Right lung (tissue), 10 donors: ENCODE results near the gene TRIM75. TPM values are rescaled to one million over a fixed set of nuclear protein-coding genes. Genes with fewer than 3 reads are reported as not detected.
A peak's percentile ranks its signal among the peaks of the same experiment; 100 is the strongest.
"Not testable (repeated sequence)": the region's sequence is repeated elsewhere in the genome, so short reads cannot be mapped to it uniquely, and the experiment has no call there.

Source experiments
- DNase-seq, 2 donors: peaks; one replicate each; pipeline ENCODE4 v3.0.0-alpha.2; 2013
- long read RNA-seq, 8 donors: transcript quantifications; one replicate each; lab custom pipeline, GENCODE V29; 2026
- polyA plus RNA-seq, 5 donors: library from polyadenylated mRNA; unstranded; fragments of 120-200 nt; gene quantifications; one replicate each; pipeline versions ENCODE4 v1.2.1 to v1.2.3, GENCODE V29; 2013; ENCODE audit warnings: inconsistent platforms in 1 of 5, low replicate concordance in 1 of 5; ENCODE audit not compliant: insufficient read length in 5 of 5, insufficient read depth in 1 of 5

The TRIM75 gene
- polyA plus RNA-seq, result under 1 TPM in 2 of 5 donors, not detected in 3; 0.09 to 0.10 TPM
- long read RNA-seq, donor 1, result 0 reads
- long read RNA-seq, donor 2, result 0 reads
- long read RNA-seq, donor 3, result 0 reads
- long read RNA-seq, donor 4, result 0 reads
- long read RNA-seq, donor 5, result 0 reads
- long read RNA-seq, donor 6, result 0 reads
- long read RNA-seq, donor 7, result 0 reads
- long read RNA-seq, donor 8, result 0 reads

DNA sequence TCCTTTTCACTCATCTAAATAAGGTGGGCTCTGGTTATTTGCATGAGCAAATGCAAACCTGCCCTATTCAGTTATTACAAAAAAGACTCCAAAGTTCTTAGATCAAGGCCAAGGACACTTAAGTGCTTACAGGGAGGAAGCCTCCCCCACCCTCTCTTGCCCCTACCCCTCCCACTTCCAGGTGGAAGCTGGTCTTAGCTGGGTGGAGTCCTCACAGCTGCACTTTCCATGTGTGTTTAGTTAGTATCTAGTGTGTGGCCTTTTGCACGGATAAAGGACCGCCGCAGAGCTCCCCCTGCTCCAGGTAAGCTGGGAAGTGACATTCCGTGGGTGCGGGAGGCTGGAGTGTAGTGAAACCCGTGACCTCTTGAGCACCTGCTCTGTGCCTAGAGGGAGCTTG lies at the start of gene TRIM75:
TSS of gene TRIM75 (plus strand) at position 222 of the 400 bp plus-strand sequence. CDS start 5,282 bp downstream, outside the sequence.
- no peak for DNase-seq

DNA sequence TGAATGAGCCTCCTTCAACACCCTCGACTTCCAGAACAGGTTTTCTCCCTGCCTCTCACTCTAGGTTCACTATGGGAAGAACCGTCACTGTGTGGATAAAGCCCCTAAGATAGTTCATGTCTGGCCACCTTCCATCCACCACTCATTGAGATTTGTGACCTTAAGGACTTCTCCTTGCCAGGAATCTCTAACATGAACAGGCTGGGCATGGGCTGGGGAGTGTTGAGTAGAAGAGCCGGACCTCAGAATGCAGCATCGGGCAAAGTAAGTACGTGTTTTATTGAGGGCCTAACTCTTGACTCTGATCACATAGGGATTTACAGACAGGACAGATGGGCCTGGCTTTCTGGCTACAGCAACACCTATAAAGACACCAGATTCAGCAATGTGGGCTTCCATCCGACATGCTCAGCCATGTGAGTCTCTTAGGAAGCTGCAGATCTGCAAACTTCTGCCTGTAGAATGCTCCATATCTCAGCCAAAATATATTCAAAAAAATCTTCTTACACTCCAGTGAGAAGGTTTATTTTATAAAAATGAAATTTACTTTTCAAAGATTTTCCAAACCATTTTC lies 48.2 kb upstream of the TRIM75 start:
- DNase-seq, result no peak

- DNase-seq, result no peak
These were observed 47.2 kb upstream of the TRIM75 start for GRCh38 chr4:165006456-165006855.

DNA sequence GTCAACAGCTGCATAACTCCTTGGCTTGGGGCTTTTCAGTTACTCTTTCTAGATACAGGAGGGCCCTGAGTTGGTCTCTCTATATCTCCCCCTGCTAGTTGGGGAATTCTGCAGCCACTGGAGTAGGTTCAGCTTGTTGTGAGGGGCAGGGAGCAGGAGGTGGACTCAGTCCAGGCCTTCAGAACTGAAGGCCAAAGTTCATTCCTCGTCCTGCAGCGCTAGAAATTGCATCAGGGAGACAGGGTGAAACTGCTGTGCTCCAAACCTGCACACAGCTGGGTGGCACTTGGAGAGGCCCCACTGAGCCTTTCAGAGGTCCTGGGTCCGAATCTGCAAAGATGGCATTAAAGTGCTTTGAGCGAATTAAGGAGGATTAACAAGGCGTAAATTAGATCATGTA lies 46.8 kb upstream of the TRIM75 start:
- DNase-seq, result no peak

DNA sequence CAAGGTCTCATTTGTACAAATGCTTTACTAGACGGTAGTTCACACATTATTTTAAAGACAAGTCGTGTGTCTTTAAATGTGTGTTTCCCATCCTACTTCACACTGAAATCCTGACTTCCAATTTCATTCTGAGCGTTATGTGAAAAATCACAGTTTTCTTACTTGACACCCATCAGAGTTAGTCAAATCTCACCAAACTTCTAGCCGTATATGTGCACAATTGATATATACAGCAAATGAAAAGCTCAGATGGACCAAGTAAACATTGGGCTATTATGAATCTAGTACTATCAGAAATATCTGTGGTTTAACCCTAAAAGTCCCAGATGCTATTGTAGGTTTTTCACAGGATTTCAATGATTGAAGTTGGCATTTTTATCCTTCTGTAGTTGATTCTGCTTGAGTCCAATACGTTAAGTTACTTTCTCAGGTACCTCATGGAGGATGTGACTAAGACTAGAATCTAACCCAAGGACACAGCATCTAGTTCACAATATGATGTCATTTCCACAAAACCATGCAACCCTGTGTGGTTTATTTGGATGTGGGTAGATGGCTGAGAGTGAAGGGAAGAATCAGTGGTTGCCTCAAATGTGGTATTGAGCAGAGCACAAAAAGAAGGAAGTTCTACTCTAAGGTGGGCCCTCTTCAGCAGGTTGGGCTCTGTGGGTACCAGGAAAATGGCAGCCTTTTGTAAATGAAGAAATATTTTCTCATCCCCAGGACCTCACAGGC lies 44.0 kb upstream of the TRIM75 start:
- no peak for DNase-seq

GRCh38 chr4:165010487-165010886 lies 43.2 kb upstream of the TRIM75 start:
- DNase-seq, result no peak

- DNase-seq, result no peak
These were observed 42.7 kb upstream of the TRIM75 start for GRCh38 chr4:165010991-165011390.

DNA sequence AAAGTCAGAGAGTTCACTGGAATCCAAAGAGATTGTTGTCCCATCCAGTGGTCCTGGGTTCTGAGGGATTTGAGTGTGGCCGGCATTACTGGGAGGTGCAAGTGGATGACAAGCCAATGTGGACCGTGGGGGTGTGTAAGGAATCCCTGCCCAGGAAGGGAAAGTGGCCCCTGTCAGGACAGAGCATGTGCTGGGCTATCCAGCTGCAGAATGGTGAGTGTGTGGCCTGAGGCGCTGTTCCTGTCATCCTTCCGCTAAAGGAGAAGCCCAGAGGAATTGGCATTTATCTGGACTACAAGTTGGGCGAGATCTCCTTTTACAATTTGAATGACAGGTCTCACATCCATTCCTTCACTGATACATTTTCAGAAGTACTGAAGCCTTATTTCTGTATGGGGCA lies 42.3 kb upstream of the TRIM75 start:
- no peak for DNase-seq

- no peak for DNase-seq
These were observed 40.0 kb upstream of the TRIM75 start for GRCh38 chr4:165013691-165014090.

DNA sequence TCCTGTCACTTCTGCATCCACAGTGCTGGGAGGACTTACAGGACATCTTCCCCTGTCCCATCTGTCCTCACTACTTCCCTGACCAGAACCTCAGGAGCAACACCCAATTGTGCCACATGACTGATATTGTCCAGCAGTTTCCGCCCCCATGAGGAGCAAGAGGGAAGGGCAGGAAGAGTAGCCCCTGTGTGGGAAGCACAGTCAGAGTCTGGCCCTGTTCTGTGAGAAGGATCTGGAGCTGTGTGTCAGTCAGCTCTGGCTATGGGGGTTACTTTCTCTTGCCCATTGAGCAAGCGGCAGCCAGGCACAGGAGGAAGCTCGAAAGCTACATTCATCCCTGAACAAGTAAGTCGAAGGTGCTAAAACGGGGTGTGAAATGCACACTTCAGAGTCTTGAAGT lies 36.7 kb upstream of the TRIM75 start:
- no peak for DNase-seq

DNA sequence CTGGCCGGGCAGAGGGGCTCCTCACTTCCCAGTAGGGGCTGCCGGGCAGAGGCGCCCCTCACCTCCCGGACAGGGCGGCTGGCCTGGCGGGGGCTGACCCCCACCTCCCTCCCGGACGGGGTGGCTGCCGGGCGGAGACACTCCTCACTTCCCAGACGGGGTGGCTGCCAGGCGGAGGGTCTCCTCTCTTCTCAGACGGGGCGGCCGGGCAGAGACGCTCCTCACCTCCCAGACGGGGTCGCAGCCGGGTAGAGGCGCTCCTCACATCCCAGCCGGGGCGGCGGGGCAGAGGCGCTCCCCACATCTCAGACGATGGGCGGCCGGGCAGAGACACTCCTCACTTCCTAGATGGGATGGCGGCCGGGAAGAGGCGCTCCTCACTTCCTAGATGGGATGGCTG lies 33.7 kb upstream of the TRIM75 start:
- not testable (repeated sequence) for DNase-seq

- DNase-seq, result not testable (repeated sequence)
These were observed 27.9 kb upstream of the TRIM75 start for GRCh38 chr4:165025782-165026181.

DNA sequence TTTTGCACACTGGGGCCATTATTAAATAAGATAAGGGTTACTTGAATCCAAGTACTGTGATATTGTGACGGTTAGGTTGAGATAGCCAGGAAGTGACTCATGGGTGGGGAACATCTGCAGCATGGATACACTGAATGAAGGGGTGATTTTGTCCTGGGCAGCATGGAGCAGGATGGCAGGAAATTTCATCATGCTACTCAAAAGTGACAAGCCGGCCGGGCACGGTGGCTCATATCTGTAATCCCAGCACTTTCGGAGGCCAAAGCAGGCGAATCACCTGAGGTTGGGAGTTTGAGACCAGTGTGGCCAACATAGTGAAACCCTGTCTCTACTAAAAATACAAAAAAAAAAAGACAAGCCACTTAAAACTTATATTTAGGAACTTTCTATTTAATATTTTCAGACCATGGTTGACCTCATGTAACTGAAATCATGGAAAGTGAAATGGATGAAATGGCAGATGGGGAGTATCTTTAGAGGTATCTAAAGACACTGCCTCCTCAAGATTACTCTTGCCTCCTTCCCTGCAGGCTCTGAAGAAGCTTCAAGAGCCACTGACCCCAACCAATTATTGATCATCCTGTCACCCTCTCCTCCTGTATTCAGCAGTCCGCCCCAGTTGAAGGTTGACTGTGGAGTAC lies 25.8 kb upstream of the TRIM75 start:
- no peak for DNase-seq

- no peak for DNase-seq
These were observed 22.0 kb upstream of the TRIM75 start, which contains the start of gene TRIM60 for GRCh38 chr4:165031436-165032211. TSS of gene TRIM60 (plus strand) at chr4:165031999. CDS start at chr4:165040073, 8,074 bp downstream.

- no peak for DNase-seq
These were observed 5.5 kb upstream of the TRIM75 start for GRCh38 chr4:165048170-165048569.

DNA sequence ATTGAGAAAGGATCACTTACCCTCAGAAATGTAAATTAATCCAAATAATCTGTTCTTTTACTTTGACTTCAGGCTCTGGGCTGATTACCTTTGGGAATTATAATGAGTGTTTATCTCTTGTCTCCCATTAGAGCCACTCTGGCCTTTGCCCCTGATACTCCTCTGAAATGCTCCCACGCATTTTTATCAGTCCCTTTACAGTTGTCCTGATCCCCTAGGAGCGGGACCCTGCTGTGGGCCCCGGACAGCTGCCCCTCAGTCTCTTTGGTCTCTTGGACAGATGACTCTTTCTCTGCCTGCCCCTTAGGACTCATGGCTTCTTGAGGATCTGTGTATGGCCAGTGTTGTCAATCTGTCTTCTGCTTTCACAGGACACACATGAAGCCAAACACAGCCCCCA lies 1.0 kb upstream of the TRIM75 start:
- no peak for DNase-seq

DNA sequence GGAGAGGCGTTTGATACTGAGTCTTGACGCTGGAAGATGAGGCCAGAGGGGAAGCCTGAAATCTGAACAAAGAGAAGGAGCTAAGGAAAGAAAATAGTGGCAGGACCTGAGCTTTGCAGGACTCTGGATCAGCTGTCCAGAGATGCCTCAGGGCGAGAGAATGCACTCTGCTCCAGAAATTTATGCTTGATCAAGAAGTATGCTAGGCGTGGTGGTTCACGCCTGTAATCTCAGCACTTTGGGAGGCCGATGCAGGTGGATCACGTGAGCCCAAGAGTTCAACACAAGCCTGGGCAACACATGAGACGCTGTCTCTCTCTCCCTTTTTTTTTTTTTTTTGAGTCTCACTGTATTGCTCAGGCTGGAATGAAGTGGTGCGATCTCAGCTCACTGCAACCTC lies 1.9 kb downstream of the TRIM75 start:
- DNase-seq, result no peak

DNA sequence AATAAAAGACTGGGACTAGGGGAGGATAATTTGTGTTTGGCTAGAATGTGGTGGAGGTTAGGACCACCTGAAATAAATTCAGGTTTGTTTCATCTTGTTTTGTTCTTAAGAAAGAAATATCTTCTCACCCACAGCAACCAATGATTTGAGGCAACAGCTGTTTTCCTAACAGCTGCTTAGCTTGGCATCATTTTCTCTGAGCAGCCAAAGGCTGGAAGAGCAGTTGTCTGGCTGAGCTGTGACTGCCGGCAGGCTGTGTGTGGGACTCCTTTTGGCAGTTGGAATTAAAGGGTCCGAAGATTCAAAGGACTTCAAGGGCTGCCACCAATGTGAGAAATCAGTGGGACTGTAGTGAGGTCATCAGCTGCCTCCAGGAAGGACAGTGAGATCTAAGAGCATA lies 5.0 kb downstream of the TRIM75 start:
- DNase-seq, result no peak

DNA sequence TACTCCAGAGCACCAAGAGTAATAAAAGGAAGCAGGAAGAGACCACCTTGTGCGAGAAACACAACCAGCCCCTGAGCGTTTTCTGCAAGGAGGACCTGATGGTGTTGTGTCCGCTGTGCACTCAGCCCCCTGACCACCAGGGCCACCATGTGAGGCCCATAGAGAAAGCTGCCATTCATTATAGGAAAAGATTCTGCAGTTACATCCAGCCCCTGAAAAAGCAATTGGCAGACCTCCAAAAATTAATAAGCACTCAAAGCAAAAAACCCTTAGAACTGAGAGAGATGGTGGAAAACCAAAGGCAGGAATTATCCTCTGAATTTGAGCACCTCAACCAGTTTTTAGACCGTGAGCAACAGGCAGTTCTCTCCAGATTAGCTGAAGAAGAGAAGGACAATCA lies 5.7 kb downstream of the TRIM75 start:
- DNase-seq, result peak in 1 of 2 donors; percentile 13

DNA sequence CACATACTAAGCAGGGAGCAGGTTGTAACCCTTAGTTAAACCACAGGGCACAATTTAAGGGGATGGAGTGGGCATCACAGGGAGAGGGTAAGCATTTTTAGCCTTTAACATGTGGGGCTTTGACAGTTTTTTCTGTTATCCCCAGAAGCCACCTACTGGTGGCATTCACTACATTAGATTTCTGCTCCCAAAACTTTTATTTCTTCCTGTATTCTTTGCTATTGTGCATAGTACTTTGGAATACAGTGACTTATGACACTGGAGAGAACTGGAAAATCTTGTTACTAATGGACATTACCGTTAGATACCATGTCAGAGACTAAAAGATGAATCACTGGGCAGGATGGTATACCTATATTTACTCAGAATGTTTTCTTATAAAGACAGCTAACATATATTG lies 7.3 kb downstream of the TRIM75 start:
- DNase-seq, result no peak

GRCh38 chr4:165070560-165070959 lies 16.9 kb downstream of the TRIM75 start:
- no peak for DNase-seq

- DNase-seq, result not testable (repeated sequence)
These were observed 19.7 kb downstream of the TRIM75 start for GRCh38 chr4:165073346-165073745.
